Mucosa of descending colon (tissue), 3 donors: ENCODE data around the gene DIAPH2. TPM values are rescaled to one million over a fixed set of nuclear protein-coding genes. Genes with fewer than 3 reads are reported as not detected.
A peak's percentile ranks its signal among the peaks of the same experiment; 100 is the strongest.
"Not testable (repeated sequence)": the region's sequence is repeated elsewhere in the genome, so short reads cannot be mapped to it uniquely, and the experiment has no call there.

Experiments
- ATAC-seq: fragments of 200-7000 bp; cut with Tn5 transposase; one replicate; pipeline ENCODE4 v1.9.1; 2020; ENCODE audit warnings: mild to moderate bottlenecking, moderate library complexity
- DNase-seq, 3 donors: peaks; one replicate each; pipeline ENCODE4 v3.0.0-alpha.2; 2020
- H3K36me3 ChIP-seq: fragments of 200-600 bp; one replicate; pipeline ENCODE4 v1.8.0; 2021; ENCODE audit warnings: low read depth, mild to moderate bottlenecking
- H3K4me1 ChIP-seq: fragments of 200-600 bp; one replicate; pipeline ENCODE4 v1.8.0; 2021; ENCODE audit warnings: low read depth, mild to moderate bottlenecking
- H3K4me3 ChIP-seq: fragments of 200-600 bp; one replicate; pipeline ENCODE4 v1.8.0; 2021; ENCODE audit warnings: mild to moderate bottlenecking
- H3K9me3 ChIP-seq: fragments of 200-600 bp; one replicate; pipeline ENCODE4 v1.8.0; 2021; ENCODE audit warnings: mild to moderate bottlenecking
- CTCF ChIP-seq: fragments of 200-600 bp; IDR thresholded peaks from one replicate; pipeline ENCODE4 v1.8.0; 2022; ENCODE audit warnings: antibody characterized with exemption, mild to moderate bottlenecking
- intact Hi-C, 2 donors: fragments of 100-400 bp; cut with DNase I in 1 of 2; cut with micrococcal nuclease in 1 of 2; formaldehyde crosslinking; loops; one replicate each; pipeline versions ENCODE4 v1.11.0 to v1.11.1; 2022; cut with DNase I, micrococcal nuclease
- total RNA-seq, 3 donors: library from RNA; stranded (reverse); fragmentation: NEBNext Ultra II Directional in 2 of 3; extraction: Animal tissue kit (Norgen Biotek cat#: 25700) in 2 of 3; gene quantifications; one replicate each; pipeline versions ENCODE4 v1.2.1 to v1.2.4, GENCODE V29; 2021 to 2023
- donor health status: DM: no; HTN: no; CAD: no; lungs with moderate emphysema.
- donor health status: DM: no; HTN: no; CAD: no.
- donor health status: DM: no; HTN: yes; CAD: no.

Gene DIAPH2
- total RNA-seq, 3 donors from 2014 or later, result 26.7 to 40.2 (median 29.6) TPM

- H3K4me1 ChIP-seq, result no peaks in the 10 kb centered on the region
- no peak for TF ChIP-seq CTCF
- H3K36me3 ChIP-seq, result no peaks in the 10 kb centered on the region
- H3K9me3 ChIP-seq, result no peaks in the 10 kb centered on the region
- ATAC-seq, result peak; percentile 61
- no peak for DNase-seq
- H3K4me3 ChIP-seq, result no peak overlapping the region
- intact Hi-C loops, result no loop called here
These were observed 716.5 kb downstream of the DIAPH2 start for GRCh38 chrX:97401154-97401553.

DNA sequence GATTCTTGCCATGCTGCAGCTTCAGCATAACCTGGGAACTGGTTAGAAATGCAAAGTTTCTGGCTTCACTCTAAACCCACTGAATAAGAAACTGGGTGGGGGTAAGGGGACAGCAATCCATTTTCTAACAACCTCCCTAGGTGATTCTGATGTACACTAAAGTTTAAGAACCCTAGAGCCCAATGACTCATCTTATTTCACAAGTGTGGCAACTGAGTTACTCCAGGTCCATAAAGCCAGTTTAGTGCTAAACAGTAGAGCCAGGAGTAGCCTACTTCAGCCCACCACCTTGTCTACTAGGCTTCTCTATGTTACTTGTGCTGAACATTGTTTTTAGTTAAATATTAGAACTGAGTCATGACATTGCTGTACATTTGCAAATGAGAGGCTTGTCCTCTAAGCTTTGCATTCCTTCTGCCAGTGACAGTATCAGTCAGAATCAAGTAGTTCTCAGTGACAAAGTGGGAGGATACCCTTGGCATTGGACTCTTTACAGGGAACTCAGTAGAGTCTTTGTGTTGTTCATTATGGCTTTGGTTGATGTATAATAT, 717.0 kb downstream of the DIAPH2 start:
- peak; percentile 30 for ATAC-seq

DNA sequence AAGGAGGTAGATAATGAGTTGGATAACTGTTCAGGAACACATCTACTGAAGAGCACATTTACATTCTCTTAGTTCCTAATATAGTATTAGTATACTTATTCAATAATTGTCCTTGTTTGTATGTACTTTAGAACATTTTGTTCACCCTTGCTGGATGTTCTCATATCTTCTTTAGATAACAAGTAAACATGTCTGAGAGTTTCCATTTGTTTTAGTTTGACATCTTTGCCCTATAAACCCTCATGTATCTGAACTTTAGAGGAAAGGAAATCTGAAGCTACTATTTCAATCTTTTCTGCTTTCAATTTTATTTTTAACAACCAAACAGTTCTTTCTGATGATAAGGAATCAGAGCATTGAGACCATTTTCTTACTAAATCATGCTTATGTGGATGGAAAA, 717.7 kb downstream of the DIAPH2 start:
- no peak for ATAC-seq
- no peaks in the 10 kb centered on the region for H3K9me3 ChIP-seq
- no peaks in the 10 kb centered on the region for H3K4me1 ChIP-seq
- H3K36me3 ChIP-seq, result no peaks in the 10 kb centered on the region
- no peak overlapping the region for H3K4me3 ChIP-seq
- no peak for DNase-seq
- intact Hi-C loops, result no loop called here
- TF ChIP-seq CTCF, result no peak

More for the DNA sequence above, 717.0 kb downstream of the DIAPH2 start:
- Histone ChIP-seq H3K9me3 (no peaks in the 10 kb centered on the region), H3K4me3 (no peak overlapping the region), H3K4me1 (no peaks in the 10 kb centered on the region), H3K36me3 (no peaks in the 10 kb centered on the region)
- no peak for DNase-seq
- no peak for TF ChIP-seq CTCF
- intact Hi-C loops, result no loop called here

- intact Hi-C loops, result no loop called here
- TF ChIP-seq CTCF, result no peak
- DNase-seq (no peak), ATAC-seq (no peak)
- H3K4me3 ChIP-seq, result no peak overlapping the region
- H3K9me3 ChIP-seq, result no peaks in the 10 kb centered on the region
- no peaks in the 10 kb centered on the region for H3K36me3 ChIP-seq
- H3K4me1 ChIP-seq, result no peaks in the 10 kb centered on the region
These were observed 718.3 kb downstream of the DIAPH2 start for GRCh38 chrX:97402903-97403302.

DNA sequence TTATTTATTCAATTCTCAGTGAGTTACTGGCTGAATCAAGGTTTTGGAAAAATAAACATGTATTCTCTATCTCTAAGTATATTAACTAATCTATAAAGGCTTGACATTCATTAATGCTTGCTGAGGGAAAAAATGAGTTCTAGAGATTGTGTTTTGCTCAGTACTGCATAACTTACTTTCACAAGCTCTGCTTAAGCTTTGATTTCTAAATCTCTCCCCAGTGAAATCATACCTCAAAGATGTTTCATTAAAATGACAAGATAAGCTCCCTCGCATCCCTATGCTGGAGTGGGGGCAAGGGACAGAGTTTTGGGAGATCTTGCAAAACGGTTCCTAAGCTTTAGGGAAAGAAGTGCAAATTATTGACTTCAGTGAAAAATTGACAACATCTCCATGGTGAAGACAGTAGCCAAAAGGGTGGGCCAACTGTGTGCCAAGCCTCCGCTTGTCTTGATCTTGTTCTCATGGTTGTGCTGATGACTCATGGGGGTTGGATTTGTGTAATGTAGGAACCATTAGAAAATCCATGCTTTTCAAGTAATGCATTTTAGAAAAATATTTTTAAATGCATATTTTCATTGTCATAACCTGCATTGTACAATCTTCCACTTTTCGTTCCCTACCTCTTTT, 720.5 kb downstream of the DIAPH2 start:
- intact Hi-C loops, result no loop called here
- TF ChIP-seq CTCF, result no peak
- no peak overlapping the region for H3K4me3 ChIP-seq
- no peaks in the 10 kb centered on the region for H3K4me1 ChIP-seq
- no peaks in the 10 kb centered on the region for H3K36me3 ChIP-seq
- DNase-seq (no peak), ATAC-seq (no peak)
- no peaks in the 10 kb centered on the region for H3K9me3 ChIP-seq

GRCh38 chrX:97409632-97410415, 725.2 kb downstream of the DIAPH2 start:
- H3K4me3 ChIP-seq, intact Hi-C loops, DNase-seq, H3K9me3 ChIP-seq, H3K36me3 ChIP-seq, ATAC-seq, H3K4me1 ChIP-seq: not testable (repeated sequence)
